GM12875 (cell line): ENCODE data around the gene OR2Z1.
"Not testable (repeated sequence)": the region's sequence is repeated elsewhere in the genome, so short reads cannot be mapped to it uniquely, and the experiment has no call there.

ENCODE experiments used
- H3K4me3 ChIP-seq: one replicate; pipeline ENCODE4 v1.5.1; 2011; ENCODE audit warnings: low read depth, low read length, control low read depth
- TF ChIP-seq, protein P1 (sequence below): IDR thresholded peaks from 2 replicates; pipeline ENCODE4 v1.5.1; 2011; ENCODE audit warnings: low read depth, mild to moderate bottlenecking, control low read depth, inconsistent platforms, low read length, moderate library complexity, borderline replicate concordance; ENCODE audit not compliant: insufficient read depth

OR2Z1 gene

DNA sequence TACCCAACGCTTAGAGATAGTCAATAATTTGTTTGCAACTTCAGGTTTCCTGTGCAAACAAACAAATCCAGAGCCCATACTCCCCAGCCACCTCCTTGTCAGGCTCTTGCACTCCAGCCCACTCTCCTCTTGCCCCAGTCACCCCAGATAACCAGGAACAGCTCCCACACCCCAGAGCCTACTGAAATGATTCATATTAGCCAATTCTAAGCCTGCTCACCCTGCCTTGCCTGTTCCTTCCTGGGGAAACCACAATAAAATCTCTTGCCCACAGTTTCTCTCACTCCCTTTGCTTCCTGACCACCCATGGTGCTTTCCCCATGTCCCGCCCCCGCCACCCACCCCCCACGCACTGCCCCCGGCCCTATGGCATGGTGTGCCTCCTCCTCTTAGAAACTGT, 19.1 kb upstream of the OR2Z1 start:
- TF ChIP-seq, protein P1, sequence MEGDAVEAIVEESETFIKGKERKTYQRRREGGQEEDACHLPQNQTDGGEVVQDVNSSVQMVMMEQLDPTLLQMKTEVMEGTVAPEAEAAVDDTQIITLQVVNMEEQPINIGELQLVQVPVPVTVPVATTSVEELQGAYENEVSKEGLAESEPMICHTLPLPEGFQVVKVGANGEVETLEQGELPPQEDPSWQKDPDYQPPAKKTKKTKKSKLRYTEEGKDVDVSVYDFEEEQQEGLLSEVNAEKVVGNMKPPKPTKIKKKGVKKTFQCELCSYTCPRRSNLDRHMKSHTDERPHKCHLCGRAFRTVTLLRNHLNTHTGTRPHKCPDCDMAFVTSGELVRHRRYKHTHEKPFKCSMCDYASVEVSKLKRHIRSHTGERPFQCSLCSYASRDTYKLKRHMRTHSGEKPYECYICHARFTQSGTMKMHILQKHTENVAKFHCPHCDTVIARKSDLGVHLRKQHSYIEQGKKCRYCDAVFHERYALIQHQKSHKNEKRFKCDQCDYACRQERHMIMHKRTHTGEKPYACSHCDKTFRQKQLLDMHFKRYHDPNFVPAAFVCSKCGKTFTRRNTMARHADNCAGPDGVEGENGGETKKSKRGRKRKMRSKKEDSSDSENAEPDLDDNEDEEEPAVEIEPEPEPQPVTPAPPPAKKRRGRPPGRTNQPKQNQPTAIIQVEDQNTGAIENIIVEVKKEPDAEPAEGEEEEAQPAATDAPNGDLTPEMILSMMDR = no peak
- no peak overlapping the region for H3K4me3 ChIP-seq

DNA sequence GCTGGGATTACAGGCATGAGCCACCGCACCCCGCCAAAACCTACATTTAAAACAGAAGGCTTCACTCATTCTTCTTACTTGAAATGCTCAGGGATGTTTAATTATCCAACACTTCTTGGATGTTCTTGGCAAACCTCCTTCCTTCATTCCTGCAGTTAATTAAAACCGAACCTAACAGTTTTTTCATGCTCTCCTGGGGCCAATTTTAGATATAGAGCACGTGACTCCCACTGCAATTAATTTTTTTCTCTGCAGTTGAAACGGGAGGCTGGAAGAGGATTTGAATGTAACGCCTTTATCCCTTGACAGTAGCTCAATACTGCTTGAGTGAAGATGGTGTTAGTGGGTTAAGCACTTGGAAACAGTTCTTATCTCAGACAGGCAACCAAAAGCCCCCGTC, 18.2 kb upstream of the OR2Z1 start:
- no peak overlapping the region for H3K4me3 ChIP-seq
- TF ChIP-seq, protein P1 = no peak

DNA sequence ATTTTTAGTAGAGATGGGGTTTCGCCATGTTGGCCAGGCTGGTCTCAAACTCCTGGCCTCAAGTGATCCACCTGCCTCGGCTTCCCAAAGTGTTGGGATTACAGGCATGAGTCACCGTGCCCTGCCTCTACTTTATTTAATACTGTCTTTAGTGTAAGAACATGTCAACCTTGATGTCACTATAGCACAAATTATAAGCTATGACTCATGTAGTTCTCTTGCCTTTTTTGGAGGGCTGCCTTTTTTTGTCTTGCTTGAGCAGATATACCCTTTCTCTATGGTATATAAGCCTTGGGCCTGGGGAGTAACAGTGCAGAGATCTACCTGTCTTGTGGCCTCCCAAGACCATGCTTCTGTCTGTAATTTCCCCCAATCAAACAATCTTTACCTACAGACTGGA, 16.1 kb upstream of the OR2Z1 start:
- not testable (repeated sequence) for H3K4me3 ChIP-seq

DNA sequence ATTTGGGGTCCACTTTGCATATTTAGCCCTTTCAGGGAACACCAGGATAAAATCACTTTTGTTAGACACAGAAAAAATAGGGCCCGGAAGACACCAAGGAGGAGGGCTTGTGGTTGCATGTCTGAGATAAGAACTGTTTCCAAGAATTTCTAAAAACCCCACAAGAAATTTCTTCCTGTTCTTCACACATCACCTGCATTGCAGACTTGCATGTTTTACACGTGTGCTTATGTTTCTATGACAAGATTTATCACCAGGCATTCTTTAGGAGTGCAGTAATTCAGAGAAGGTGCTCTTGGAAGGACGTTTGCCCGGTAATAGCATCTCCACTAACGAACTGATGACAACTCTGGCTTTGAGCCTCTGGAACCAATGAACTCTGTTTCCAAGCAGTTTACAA, 15.7 kb upstream of the OR2Z1 start:
- TF ChIP-seq, protein P1 = no peak
- H3K4me3 ChIP-seq = no peak overlapping the region

DNA sequence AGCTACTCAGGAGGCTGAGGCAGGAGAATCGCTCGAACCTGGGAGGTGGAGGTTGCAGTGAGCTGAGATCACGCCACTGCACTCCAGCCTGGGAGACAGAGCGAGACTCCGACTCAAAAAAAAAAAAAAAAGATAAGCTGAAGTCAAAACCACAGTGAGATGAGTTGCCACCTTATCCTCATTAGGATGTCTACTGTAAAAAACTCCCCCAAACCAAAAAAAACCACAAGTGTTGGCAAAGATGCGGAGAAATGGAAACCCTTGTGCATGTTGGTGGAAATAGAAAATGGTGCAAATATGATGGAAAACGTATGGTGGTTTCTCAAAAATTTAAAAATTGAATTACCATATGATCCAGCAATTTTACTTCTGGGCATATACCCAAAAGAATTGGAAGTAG, 11.1 kb upstream of the OR2Z1 start:
- H3K4me3 ChIP-seq = not testable (repeated sequence)

DNA sequence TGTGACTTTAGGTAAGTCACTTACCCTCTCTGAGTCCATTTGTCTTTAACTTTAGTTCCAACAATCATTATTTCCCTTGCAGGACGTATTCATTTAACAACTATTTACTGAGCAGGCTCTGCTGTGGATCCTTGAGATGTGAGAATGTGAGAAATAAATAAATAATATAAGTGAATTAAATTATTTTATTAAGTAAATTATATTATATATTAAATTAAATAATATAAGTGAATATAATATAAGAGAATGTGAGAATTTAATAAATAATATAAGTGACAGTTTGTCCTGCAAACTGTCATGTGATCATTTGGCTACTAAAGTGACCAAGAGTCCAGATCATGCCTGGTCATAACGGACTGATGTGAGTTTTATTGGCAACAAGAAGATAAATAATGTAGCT, 598 bp downstream of the OR2Z1 start:
- TF ChIP-seq, protein P1 = no peak
- no peak overlapping the region for H3K4me3 ChIP-seq

DNA sequence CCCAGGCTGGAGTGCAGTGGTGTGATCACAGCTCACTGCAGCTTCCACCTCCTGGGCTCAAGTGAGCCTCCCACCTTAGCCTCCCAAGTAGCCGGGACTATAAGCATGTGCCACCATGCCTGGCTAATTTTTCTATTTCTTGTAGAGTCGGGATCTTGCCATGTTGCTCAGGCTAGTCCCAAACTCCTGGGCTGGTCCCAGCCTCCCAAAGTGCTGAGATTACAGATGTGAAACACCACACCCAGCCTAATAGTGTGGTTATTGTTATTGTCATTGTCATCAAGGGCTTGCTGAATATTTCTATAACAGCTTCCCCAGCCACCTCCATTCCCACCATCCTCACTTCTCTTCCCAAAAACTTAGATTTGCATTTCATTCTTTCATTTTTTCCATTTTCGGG, 2.8 kb downstream of the OR2Z1 start:
- TF ChIP-seq, protein P1 = no peak
- H3K4me3 ChIP-seq = no peak overlapping the region

DNA sequence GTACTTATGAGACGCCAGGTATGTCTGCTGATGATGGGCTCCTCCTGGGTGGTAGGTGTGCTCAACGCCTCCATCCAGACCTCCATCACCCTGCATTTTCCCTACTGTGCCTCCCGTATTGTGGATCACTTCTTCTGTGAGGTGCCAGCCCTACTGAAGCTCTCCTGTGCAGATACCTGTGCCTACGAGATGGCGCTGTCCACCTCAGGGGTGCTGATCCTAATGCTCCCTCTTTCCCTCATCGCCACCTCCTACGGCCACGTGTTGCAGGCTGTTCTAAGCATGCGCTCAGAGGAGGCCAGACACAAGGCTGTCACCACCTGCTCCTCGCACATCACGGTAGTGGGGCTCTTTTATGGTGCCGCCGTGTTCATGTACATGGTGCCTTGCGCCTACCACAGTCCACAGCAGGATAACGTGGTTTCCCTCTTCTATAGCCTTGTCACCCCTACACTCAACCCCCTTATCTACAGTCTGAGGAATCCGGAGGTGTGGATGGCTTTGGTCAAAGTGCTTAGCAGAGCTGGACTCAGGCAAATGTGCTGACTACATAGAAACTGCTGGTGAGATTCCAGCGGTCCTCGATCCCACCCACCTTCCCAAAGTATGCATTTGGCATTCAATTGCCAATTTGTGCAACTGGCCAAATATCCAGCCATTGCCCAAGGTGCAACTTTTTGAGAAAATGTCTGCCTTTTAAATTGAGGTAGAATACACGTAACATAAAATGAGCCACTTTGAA, 10.2 kb downstream of the OR2Z1 start:
- TF ChIP-seq, protein P1 = no peak
- no peak overlapping the region for H3K4me3 ChIP-seq
